Measurements from ENCODE around the gene TCF4.

GRCh38 chr18:55588111-55588869 is at the start of gene TCF4:
- TF ChIP-seq EZH2 (IDR thresholded peaks at IDR 0.05; ENCODE audit: borderline replicate concordance, low read depth, low read length, severe bottlenecking) (no peak), CTCF (IDR thresholded peaks at IDR 0.05; ENCODE audit: extremely low read depth in 1 of 2, insufficient read depth in 1 of 2, low read depth in 1 of 2, low read length in 2 of 2) (no peak), POLR2A (IDR thresholded peaks at IDR 0.05; ENCODE audit: low read depth, low read length) (no peak), POLR2AphosphoS5 (IDR thresholded peaks at IDR 0.05; ENCODE audit: insufficient read depth, low read depth, low read length) (no peak)
